Thyroid gland (tissue), 4 donors: ENCODE results near the gene SLC2A9.

Experiments
- POLR2A ChIP-seq, 2 donors: fragments of 450-650 bp; IDR thresholded peaks; one replicate each; pipeline ENCODE4 v1.6.1; 2017; ENCODE audit warnings: antibody characterized with exemption in 2 of 2, mild to moderate bottlenecking in 2 of 2, moderate library complexity in 1 of 2
- TF ChIP-seq, protein P1 (sequence below), 6 experiments: fragments of 200-600 bp in 3 of 6; fragments of 450-650 bp in 3 of 6; sonication (generic) in 3 of 6; IDR thresholded peaks; one replicate each; pipeline ENCODE4 v1.5.1; 2016 to 2019; ENCODE audit warnings: antibody characterized with exemption in 6 of 6, mild to moderate bottlenecking in 2 of 6, inconsistent platforms in 1 of 6, moderate library complexity in 1 of 6

DNA sequence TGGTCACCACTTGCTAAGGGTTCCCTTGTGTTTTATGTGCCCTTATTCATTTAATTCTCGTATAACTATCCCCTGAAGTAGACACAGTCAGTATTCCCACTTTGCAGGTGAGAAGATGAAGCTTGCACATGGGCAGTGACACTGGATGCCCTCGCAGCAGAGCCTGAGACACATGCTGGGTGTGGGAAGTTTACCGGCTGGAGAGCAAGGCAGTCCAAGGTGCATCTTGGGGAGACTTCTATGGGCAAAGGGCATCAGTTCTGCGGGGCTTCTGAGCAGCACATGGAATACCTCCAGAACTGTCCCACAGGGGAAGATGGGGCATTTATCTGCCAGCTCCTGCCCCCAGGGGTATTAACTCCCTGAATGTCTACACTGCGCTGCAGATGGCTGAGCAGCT, 92.2 kb downstream of the SLC2A9 start:
- TF ChIP-seq, protein P1, sequence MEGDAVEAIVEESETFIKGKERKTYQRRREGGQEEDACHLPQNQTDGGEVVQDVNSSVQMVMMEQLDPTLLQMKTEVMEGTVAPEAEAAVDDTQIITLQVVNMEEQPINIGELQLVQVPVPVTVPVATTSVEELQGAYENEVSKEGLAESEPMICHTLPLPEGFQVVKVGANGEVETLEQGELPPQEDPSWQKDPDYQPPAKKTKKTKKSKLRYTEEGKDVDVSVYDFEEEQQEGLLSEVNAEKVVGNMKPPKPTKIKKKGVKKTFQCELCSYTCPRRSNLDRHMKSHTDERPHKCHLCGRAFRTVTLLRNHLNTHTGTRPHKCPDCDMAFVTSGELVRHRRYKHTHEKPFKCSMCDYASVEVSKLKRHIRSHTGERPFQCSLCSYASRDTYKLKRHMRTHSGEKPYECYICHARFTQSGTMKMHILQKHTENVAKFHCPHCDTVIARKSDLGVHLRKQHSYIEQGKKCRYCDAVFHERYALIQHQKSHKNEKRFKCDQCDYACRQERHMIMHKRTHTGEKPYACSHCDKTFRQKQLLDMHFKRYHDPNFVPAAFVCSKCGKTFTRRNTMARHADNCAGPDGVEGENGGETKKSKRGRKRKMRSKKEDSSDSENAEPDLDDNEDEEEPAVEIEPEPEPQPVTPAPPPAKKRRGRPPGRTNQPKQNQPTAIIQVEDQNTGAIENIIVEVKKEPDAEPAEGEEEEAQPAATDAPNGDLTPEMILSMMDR (IDR thresholded peaks at IDR 0.05), result no peak
- TF ChIP-seq POLR2A (IDR thresholded peaks at IDR 0.05), result no peak
